HL-60 (cell line): ENCODE data around the gene SPOCK2.

Experiments
- CTCF ChIP-seq: IDR thresholded peaks from one replicate; pipeline ENCODE4 v1.5.1; 2011; ENCODE audit warnings: low read length, control low read depth, inconsistent platforms; ENCODE audit not compliant: insufficient read depth
- POLR2AphosphoS5 ChIP-seq: IDR thresholded peaks from 2 replicates; pipeline ENCODE4 v1.6.1; 2012; ENCODE audit warnings: low read depth
- REST ChIP-seq: IDR thresholded peaks from 2 replicates; pipeline ENCODE4 v1.6.1; 2012; ENCODE audit warnings: low read depth; ENCODE audit not compliant: insufficient replicate concordance
- SPI1 ChIP-seq: IDR thresholded peaks from 2 replicates; pipeline ENCODE4 v1.6.1; 2012; ENCODE audit warnings: low read depth, mild to moderate bottlenecking, borderline replicate concordance

GRCh38 chr10:72020914-72021809 lies 67.2 kb downstream of the SPOCK2 start:
- TF ChIP-seq REST = no peak
- no peak for TF ChIP-seq CTCF
- TF ChIP-seq POLR2AphosphoS5 = no peak
- TF ChIP-seq SPI1 = no peak
